Stimulated activated CD4-positive, alpha-beta T cell treated with anti-CD3 and anti-CD28 coated beads, TNF-alpha, amount 100 ng/mL, for 4 hours (primary cell): ENCODE measurements around the gene KCNIP1.

Source experiments
- DNase-seq, 3 experiments: peaks; one replicate each; pipeline ENCODE4 v3.0.0-alpha.2; 2020; ENCODE audit warnings: low read depth in 3 of 3

The KCNIP1 gene

GRCh38 chr5:170597109-170597751, 93.4 kb downstream of the KCNIP1 start:
- DNase-seq = no peak

- no peak for DNase-seq
Measured at GRCh38 chr5:170597872-170598271, 94.1 kb downstream of the KCNIP1 start.

DNA sequence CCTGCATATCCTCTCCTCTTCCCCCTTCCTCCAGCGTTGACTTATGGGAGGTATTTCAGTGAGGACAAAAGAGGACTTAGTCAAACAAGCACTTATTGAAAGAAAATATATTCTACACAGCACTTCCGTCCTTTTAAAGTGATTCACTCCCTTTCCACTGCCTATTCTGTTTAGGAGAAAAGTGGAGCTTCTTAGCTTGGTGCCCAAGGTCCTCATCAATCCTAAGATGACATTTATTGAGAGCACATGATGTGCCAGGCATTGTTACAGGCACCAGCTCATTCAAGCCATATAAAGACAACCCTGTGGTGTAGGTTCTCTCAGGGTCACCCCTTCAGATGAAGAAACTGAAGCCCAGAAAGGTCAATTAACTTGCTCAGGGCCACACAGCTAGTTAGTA, 95.9 kb downstream of the KCNIP1 start:
- no peak for DNase-seq

DNA sequence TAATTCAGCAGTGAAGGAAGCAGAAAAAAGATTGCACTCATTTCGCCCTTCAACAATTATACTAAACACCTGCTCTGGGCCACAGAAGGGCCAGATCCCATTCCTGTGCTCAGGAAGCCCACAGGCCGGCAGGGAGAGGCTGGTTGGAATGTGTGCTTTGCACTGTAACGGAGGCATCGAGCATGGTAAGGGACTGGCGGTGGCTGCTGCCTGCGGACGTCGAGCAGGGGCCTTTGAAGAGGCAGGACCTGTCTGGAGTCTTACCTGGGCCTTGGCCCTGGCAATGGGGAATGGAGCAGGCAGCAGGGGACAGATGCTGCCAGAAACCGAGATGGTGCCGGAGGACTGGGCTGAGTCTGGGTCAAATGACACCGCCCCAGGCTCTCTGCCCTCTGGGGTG, 97.8 kb downstream of the KCNIP1 start:
- DNase-seq = no peak

- no peak for DNase-seq
Measured at GRCh38 chr5:170603109-170603508, 99.3 kb downstream of the KCNIP1 start.

DNA sequence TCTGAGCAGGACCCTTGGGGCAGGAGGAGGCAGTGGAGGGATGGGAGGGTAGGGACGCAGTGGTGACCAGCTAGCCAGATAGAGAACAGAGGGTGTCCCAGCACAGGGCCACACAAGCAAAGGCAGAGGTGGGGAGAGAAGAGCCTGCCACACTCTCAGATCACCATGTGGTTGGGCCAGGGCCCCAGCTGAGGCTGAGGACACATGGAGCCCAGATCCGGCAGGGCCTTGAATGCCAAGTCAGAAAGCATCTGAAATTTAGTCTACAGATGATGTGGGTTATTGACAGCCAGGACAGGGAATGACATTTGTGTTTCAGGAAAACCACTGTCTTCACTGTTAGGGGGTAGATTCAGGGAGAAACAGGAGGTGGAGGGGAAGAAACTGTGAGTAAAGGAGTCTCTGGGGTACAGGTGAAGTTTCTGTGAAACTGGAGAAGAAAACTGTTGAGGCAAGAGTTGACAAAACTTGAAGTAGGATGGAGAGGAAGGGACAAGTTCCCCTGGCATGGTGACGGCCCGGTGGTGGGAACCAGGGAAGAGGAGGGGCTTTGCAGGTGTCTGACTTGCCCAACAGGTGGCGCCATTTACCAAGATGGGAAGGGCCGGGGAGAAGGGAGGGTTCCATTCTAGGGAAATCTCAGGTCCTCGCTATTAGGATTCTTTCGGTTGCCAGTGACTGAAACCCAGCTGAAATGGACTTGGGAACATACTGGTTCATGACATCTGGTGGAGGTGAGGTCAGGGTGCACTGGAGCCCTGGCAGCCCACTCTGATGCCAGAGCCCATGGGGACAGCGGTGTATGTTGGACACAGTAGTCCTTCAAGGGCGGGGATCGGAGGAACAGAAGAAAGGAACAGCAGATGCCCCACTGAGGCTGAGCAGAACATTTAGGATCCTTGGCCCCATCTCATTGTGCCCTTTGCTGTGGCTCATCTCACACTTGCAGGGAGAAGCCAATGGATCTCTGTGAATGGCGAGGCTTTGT, 100.1 kb downstream of the KCNIP1 start:
- DNase-seq = no peak

GRCh38 chr5:170606941-170607340, 103.1 kb downstream of the KCNIP1 start:
- no peak for DNase-seq

DNA sequence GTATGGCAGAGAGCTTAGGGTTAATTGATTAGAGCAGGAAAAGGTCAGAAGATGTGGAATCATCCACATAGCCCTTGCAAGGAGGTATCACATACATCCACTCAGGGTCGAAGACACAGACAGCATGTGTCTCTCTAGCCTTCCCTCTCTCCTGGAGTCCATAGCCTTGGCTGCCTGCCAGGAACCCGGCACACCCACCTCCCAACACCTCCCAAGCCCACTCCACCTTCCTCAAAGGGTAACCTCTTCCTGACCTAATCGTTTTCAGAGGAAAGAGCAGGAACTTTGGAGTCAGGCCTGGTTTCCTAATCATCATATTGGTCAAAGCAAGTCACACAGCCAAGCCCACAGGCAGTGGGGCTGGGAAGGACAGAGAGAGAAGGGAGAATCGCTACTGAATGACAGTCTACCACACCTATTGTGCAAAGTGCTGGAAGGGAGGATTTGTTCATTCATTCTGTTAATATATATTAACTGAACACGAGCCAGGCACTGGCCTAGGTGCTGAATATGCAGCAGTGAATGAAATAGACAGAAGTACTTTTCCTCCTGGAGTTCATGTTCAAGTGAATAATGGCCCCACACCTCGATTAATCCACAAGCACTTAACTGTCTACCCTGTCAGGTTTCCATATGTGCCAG, 107.8 kb downstream of the KCNIP1 start:
- no peak for DNase-seq

GRCh38 chr5:170612256-170612678, 108.4 kb downstream of the KCNIP1 start:
- no peak for DNase-seq

GRCh38 chr5:170614065-170614490, 110.3 kb downstream of the KCNIP1 start:
- no peak for DNase-seq

DNA sequence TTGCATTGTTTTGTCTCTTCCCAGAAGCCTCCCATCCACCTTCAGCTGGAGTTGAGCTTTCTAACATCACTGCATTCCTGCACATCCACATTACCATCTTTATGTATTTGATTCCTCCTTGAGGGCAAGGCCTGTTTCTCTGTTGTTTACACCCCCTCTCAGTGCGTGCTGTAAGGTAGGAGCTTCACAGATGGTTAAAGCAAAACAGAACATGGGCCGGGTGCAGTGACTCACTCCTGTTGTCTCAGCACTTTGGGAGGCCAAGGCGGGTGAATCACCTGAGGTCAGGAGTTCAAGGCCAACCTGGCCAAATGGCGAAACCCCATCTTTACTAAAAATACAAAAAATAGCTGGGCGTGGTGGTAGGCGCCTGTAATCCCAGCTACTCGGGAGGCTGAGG, 110.9 kb downstream of the KCNIP1 start:
- no peak for DNase-seq

DNA sequence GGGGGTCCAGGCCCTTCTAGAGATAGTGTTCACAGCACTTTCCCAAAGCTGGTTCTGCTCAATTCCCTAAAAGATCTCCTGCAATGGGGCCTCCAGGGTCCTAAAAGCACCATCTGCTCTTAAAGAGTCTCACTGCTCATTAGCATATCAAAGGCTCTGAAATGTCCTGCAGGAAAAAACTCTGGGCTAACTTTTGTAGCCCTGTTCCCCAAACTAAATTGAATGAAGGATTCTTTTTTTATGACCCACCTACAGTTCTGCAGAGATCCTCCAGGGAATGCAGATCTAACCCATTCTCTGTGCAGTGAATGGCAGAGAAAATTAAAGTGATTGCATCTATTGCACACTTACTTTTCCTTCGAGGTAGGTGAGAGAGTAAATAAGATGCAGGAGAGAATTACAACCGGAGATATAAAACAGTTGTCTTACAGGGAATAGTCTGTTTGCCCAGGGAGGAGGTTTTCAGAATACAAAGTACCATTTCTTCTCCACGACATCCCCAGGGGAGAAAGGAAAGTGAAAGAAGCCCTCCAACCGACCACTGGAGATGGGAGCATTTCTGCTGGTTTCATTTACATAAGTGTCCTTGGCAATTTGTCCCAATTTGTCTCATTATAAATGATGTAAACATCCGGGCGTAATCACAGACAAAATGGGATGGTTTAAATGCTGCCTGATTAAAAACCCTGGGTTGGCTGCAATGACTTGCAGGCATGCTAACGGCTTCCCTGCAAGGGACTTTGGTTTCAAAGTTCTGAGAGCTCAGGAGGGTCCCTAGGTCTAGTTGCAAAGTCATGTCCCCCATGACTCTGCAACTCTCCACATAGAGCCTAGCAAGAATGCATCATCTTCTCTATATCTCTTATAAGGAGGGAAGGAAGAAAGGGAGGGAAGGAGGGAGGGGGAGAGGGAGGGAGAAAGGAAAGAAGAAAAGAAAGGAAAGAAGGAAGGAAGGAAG, 114.0 kb downstream of the KCNIP1 start:
- DNase-seq = no peak

DNA sequence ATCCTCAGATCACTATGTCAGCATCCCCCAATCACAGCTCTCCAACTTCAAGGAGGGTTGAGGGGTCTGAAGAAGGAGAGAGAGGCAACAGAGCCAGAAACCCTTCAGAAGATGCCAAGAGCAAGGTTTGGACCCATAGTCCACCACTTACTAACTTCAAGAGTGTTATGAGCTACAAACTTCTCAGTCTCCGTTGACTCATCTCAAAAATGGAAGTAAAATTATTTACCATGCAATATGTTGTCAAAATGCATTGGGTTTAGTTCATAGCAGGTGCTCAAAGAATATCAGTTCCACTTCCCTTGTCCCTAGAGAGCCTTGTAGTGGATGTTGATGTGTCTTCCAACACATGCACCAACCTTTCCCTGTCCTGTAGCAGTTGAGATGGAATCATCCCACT, 116.0 kb downstream of the KCNIP1 start:
- DNase-seq = no peak

DNA sequence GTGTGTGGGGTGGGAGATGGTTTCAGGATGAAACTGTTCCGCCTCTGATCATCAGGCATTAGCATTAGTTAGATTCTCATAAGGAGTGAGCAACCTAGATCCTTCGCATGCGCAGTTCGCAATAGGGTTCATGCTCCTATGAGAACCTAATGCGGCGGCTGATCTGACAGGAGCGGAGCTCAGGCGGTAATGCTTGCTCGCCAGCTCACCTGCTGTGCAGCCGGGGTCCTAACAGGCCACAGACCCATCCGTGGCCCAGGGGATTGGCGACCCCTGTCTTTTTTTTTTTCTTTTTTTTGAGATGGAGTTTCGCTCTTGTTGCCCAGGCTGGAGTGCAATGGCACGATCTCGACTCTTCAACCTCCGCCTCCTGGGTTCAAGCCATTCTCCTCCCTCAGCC, 119.1 kb downstream of the KCNIP1 start:
- DNase-seq = no peak

- DNase-seq = no peak
Measured at GRCh38 chr5:170623576-170624181, 119.9 kb downstream of the KCNIP1 start.

GRCh38 chr5:170625221-170626165, 121.7 kb downstream of the KCNIP1 start:
- no peak for DNase-seq

DNA sequence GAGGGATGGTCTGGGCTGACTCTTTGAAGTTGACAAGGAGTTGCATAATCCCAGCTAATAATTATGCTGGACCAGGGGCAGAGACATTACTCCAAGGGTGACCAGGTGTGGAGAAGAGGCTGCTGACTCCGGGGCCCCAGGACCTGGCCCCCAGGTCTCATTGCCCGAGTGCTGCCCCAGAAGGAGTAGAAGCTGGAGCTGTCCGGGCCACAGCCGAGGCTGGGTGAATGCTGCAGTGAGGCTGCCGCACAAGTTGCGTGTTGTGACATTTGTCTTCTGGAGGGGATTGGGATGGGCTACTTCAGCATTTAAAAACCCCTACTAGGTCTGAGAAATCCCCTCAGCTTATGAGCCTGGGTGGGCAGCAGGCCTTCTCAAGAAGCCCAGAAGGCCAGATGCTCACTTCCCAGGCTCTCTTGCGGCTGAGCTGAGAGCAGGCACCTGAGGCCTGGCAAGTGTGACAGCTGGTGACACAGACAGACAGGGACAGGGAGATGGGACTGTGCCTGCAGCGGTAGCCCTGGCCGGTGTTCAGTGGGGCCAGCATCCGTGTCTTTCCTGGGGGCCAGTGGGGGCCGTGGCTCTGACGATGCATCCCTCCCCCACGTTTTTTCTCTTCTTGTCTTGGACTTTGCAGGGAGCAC, 122.8 kb downstream of the KCNIP1 start:
- DNase-seq = no peak

DNA sequence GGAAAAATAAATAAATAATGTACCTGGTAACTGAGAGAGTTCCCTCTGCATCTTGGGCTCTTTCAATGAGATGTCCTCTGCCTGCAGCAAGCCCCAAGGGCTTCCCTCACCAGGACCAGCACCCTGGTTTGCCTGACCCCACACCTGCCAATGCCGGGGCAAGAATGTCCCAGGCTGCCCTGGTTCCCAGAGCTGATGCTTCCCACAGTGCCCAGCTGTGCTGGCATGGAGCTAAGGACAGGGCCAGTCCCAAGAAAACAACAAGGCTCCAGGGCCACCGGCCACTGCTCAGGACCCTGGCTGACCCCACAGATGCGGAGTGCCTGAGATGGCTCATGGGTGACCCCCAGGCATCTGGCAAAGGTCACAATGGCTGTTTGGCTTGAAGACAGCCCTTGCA, 123.5 kb downstream of the KCNIP1 start:
- DNase-seq = no peak

DNA sequence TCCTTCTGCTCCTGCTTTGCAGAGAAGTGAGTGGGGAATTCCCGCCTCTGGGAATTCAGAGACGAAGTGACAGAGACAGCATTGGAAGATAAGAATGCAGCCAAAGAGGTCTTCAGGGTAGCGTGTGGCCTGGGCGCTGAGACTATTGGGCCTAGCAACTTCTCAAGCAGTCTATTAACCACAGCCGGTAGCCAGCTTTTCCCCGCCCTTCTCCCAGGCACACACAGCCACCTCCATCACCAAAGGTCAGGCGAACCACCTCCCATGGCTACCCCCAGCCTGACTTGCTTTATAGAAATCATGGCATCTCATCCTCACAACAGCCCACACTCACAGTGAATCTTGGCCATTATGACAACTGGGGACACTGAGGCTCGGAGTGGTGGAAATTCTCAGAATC, 124.2 kb downstream of the KCNIP1 start:
- no peak for DNase-seq
